Measurements from ENCODE around the gene ST6GALNAC2.

DNA sequence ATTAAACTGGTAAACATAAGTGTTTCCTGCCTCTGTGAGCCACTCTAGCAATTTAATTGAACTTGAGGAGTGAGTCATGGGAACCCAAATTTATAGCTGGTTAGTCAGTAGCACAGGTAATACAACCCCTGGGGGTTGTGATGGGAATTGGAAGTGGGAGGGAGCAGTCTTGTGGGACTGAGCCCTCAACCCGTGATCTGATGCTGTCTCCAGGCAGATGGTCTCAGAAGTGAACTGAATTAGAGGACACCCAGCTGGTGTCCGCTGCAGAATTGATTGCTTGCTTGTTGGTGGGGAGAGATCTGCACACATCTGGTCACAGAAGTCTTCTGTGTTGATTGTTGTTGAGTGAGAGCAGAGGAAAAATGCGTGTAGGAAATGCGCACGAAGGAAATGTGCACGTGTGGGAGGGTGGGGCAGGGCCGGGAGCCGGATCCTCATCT, 7.7 kb upstream of the ST6GALNAC2 start:
- TF ChIP-seq POLR2A (IDR thresholded peaks at IDR 0.05), result no peak
- TF ChIP-seq, protein P1, sequence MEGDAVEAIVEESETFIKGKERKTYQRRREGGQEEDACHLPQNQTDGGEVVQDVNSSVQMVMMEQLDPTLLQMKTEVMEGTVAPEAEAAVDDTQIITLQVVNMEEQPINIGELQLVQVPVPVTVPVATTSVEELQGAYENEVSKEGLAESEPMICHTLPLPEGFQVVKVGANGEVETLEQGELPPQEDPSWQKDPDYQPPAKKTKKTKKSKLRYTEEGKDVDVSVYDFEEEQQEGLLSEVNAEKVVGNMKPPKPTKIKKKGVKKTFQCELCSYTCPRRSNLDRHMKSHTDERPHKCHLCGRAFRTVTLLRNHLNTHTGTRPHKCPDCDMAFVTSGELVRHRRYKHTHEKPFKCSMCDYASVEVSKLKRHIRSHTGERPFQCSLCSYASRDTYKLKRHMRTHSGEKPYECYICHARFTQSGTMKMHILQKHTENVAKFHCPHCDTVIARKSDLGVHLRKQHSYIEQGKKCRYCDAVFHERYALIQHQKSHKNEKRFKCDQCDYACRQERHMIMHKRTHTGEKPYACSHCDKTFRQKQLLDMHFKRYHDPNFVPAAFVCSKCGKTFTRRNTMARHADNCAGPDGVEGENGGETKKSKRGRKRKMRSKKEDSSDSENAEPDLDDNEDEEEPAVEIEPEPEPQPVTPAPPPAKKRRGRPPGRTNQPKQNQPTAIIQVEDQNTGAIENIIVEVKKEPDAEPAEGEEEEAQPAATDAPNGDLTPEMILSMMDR (IDR thresholded peaks at IDR 0.05), result no peak
